Keratinocyte (primary cell): ENCODE measurements around the gene PTPN20. TPM values are rescaled to one million over a fixed set of nuclear protein-coding genes. Genes with fewer than 3 reads are reported as not detected.

Source experiments
- DNase-seq: peaks from one replicate; pipeline ENCODE4 v3.0.0-alpha.2; 2011; ENCODE audit warnings: low read depth, missing footprints, low spot score
- FAIRE-seq: peaks from 2 replicates; lab custom pipeline; 2011; peaks lifted over from hg19 to GRCh38; lab: Jason Lieb, UNC
- H2AFZ ChIP-seq: 2 replicates; pipeline ENCODE4 v1.6.0; 2012; ENCODE audit warnings: low read length, control low read depth, inconsistent platforms; ENCODE audit not compliant: control insufficient read depth
- H3K27ac ChIP-seq: 2 replicates; pipeline ENCODE4 v1.5.1; 2011; ENCODE audit warnings: low read length; ENCODE audit not compliant: control insufficient read depth, insufficient read depth
- H3K27me3 ChIP-seq: 3 replicates; pipeline ENCODE4 v1.6.0; 2011; ENCODE audit warnings: low read length; ENCODE audit not compliant: control insufficient read depth, insufficient read depth; ENCODE audit errors: extremely low read depth
- H3K36me3 ChIP-seq, 2 experiments: 2 replicates in 1 of 2; 3 replicates in 1 of 2; pipeline ENCODE4 v1.5.1; 2011; ENCODE audit warnings: low read length in 2 of 2, mild to moderate bottlenecking in 1 of 2; ENCODE audit not compliant: control insufficient read depth in 2 of 2, insufficient read depth in 2 of 2; ENCODE audit errors: extremely low read depth in 1 of 2
- H3K4me1 ChIP-seq: 3 replicates; pipeline ENCODE4 v1.5.1; 2011; ENCODE audit warnings: low read length; ENCODE audit not compliant: control insufficient read depth, insufficient read depth; ENCODE audit errors: extremely low read depth
- H3K4me2 ChIP-seq: 3 replicates; pipeline ENCODE4 v1.6.0; 2011; ENCODE audit warnings: low read depth, low read length; ENCODE audit not compliant: control insufficient read depth, insufficient read depth; ENCODE audit errors: extremely low read depth
- H3K4me3 ChIP-seq, 3 experiments: fragments of 200-600 bp in 1 of 3; sonication (generic) in 1 of 3; 2 replicates in 2 of 3; 3 replicates in 1 of 3; pipeline ENCODE4 v1.5.1; 2011 to 2016; ENCODE audit warnings: low read length in 3 of 3, mild to moderate bottlenecking in 3 of 3, control low read depth in 2 of 3, inconsistent platforms in 1 of 3, low read depth in 1 of 3, mixed read lengths in 1 of 3, mixed run types in 1 of 3, moderate library complexity in 1 of 3; ENCODE audit not compliant: control insufficient read depth in 2 of 3, insufficient read depth in 2 of 3; ENCODE audit errors: extremely low read depth in 1 of 3
- H3K79me2 ChIP-seq: 2 replicates; pipeline ENCODE4 v1.6.0; 2012; ENCODE audit warnings: low read length; ENCODE audit not compliant: control insufficient read depth, insufficient read depth
- H3K9ac ChIP-seq: 3 replicates; pipeline ENCODE4 v1.6.0; 2011; ENCODE audit warnings: low read length; ENCODE audit not compliant: control insufficient read depth, insufficient read depth; ENCODE audit errors: extremely low read depth
- H3K9me1 ChIP-seq: 3 replicates; pipeline ENCODE4 v1.6.0; 2011; ENCODE audit warnings: low read length; ENCODE audit not compliant: control insufficient read depth, insufficient read depth; ENCODE audit errors: extremely low read depth
- H3K9me3 ChIP-seq: 2 replicates; pipeline ENCODE4 v1.5.1; 2012; ENCODE audit warnings: low read depth, low read length; ENCODE audit not compliant: control insufficient read depth
- H4K20me1 ChIP-seq: 3 replicates; pipeline ENCODE4 v1.6.0; 2011; ENCODE audit warnings: low read length; ENCODE audit not compliant: control insufficient read depth, insufficient read depth; ENCODE audit errors: extremely low read depth
- EZH2 ChIP-seq: IDR thresholded peaks from one replicate; pipeline ENCODE4 v1.6.1; 2012; ENCODE audit warnings: inconsistent platforms, mild to moderate bottlenecking, low read length, moderate library complexity
- dilution Hi-C: fragments of 300-500 bp; cut with MboI; formaldehyde crosslinking; loops from one replicate; pipeline ENCODE4 v1.7.0; 2020; ENCODE audit warnings: low sequenced_read_pairs; ENCODE audit not compliant: extremely low pct_ligation_motif_present
- polyA plus RNA-seq, 5 experiments: library from polyadenylated mRNA; depleted of rRNA in 3 of 5; stranded (reverse) in 3 of 5; stranded (forward) in 1 of 5; unstranded in 1 of 5; fragments of >200 nt; gene quantifications; 1 replicate in 1 of 5; 2 replicates in 3 of 5; 3 replicates in 1 of 5; pipeline versions ENCODE4 v1.2.1 to v1.2.3, GENCODE V29; 2011 to 2012; ENCODE audit warnings: missing spikeins in 2 of 5, low read depth in 1 of 5, low replicate concordance in 1 of 5
- TF ChIP-seq, protein P1 (sequence below), 3 experiments: IDR thresholded peaks in 1 of 3; conservative IDR thresholded peaks in 1 of 3; optimal IDR thresholded peaks in 1 of 3; 2 replicates in 2 of 3; 3 replicates in 1 of 3; pipeline versions ENCODE3 to v1.5.1; 2011; ENCODE audit warnings: low read length in 3 of 3, mild to moderate bottlenecking in 3 of 3, moderate library complexity in 2 of 3, control low read depth in 1 of 3, inconsistent platforms in 1 of 3; ENCODE audit not compliant: insufficient read depth in 2 of 3; ENCODE audit errors: extremely low read depth in 1 of 3

PTPN20 gene
- polyA plus RNA-seq, 1 donor (not counting 4 experiments of a cell fraction or from before 2014, with no cell fraction given) = 7.3 TPM

DNA sequence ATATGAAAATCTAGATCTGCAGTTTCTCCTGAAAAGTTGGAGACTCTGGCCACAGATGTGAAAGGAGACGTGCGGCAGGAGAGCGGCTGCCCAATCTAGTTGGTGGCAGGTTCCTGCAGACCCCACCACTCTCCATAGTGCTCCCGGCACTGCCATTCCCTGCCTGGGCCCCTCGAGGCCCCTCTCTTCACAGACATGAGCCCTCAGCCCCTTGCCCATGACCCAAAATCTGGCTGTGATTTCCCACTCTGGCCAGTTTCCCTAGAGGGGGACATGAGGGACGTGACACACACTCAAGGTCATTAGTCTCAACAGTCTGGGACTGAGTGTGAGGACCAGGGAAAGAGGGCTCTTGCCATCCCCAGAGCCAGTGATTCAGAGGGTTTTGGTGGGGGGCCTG, 138.7 kb downstream of the PTPN20 start:
- Histone ChIP-seq H3K27me3 (peaks cover 5% of the 10 kb centered on the region), H3K27ac (no peak overlapping the region), H3K9me1 (no peaks in the 10 kb centered on the region), H3K9me3 (no peaks in the 10 kb centered on the region), H3K4me1 (no peaks in the 10 kb centered on the region), H3K9ac (no peak overlapping the region), H3K4me2 (no peak overlapping the region), H3K36me3 (no peaks in the 10 kb centered on the region), H2AFZ (no peak overlapping the region), H4K20me1 (peaks cover 2% of the 10 kb centered on the region), H3K4me3 (no peak overlapping the region), H3K79me2 (no peaks in the 10 kb centered on the region)
- FAIRE-seq (no peak), DNase-seq (no peak)
- TF ChIP-seq, protein P1, sequence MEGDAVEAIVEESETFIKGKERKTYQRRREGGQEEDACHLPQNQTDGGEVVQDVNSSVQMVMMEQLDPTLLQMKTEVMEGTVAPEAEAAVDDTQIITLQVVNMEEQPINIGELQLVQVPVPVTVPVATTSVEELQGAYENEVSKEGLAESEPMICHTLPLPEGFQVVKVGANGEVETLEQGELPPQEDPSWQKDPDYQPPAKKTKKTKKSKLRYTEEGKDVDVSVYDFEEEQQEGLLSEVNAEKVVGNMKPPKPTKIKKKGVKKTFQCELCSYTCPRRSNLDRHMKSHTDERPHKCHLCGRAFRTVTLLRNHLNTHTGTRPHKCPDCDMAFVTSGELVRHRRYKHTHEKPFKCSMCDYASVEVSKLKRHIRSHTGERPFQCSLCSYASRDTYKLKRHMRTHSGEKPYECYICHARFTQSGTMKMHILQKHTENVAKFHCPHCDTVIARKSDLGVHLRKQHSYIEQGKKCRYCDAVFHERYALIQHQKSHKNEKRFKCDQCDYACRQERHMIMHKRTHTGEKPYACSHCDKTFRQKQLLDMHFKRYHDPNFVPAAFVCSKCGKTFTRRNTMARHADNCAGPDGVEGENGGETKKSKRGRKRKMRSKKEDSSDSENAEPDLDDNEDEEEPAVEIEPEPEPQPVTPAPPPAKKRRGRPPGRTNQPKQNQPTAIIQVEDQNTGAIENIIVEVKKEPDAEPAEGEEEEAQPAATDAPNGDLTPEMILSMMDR (optimal IDR thresholded peaks at IDR 0.05 in 1 of 3, IDR thresholded peaks at IDR 0.05 in 1 of 3, conservative IDR thresholded peaks at IDR 0.05 in 1 of 3; ENCODE audit: extremely low read depth in 1 of 3, insufficient read depth in 2 of 3, low read length in 3 of 3) = no peak
- no peak for TF ChIP-seq EZH2
- dilution Hi-C loops = no loop called here

DNA sequence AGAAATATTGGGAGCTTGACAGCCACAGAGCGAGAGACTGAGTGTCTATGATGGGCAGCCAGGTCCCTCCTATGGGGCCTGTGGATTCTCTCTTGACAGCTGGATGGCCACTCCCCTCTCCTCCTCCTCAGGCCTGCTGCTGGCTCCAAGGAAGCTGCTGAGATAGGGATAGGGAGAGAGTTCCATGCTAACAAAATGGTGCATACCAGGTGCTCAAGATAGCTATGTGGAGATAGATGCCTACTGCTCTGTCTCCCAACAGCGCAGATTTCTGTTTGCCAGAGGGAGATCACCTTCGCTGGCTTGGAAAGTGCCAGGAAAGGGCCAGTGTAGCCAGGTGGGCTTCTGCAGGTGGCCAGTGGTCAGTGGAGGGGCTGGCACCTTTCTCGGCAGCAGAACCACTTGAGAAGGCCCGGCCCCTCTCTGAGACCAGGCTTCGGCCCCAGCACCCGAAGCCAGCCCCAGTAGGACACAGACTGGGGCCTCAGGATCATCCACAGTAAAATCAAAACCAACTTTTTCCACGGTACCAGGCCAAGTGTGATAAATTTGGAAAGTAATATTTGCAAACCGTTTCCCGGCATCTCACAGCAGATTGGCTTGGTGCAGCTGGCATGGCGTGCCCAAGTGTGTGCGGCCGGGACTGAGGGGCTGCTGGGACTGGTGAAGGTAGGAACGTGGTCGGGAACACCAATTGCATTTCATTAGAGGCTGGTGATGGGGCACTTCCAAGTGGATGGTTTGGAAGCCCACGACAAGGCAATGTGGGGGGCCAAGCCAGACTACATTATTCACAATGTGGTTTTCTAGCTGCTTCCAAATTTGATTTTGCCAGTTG, 139.6 kb downstream of the PTPN20 start:
- H3K27me3 ChIP-seq = peaks cover 5% of the 10 kb centered on the region
- H3K9me1 ChIP-seq = no peaks in the 10 kb centered on the region
- H3K9ac ChIP-seq = no peak overlapping the region
- no peaks in the 10 kb centered on the region for H3K36me3 ChIP-seq
- no peak for DNase-seq
- H3K4me2 ChIP-seq = no peak overlapping the region
- TF ChIP-seq, protein P1 (optimal IDR thresholded peaks at IDR 0.05 in 1 of 3, IDR thresholded peaks at IDR 0.05 in 1 of 3, conservative IDR thresholded peaks at IDR 0.05 in 1 of 3; ENCODE audit: extremely low read depth in 1 of 3, insufficient read depth in 2 of 3, low read length in 3 of 3) = no peak
- TF ChIP-seq EZH2 = no peak
- H2AFZ ChIP-seq = no peak overlapping the region
- no peak overlapping the region for H3K27ac ChIP-seq
- H3K4me1 ChIP-seq = no peaks in the 10 kb centered on the region
- peaks cover 2% of the 10 kb centered on the region for H4K20me1 ChIP-seq
- H3K9me3 ChIP-seq = no peaks in the 10 kb centered on the region
- no peak for FAIRE-seq
- H3K79me2 ChIP-seq = no peaks in the 10 kb centered on the region
- dilution Hi-C loops = no loop called here
- H3K4me3 ChIP-seq = no peak overlapping the region
